HG02678 (cell line): ENCODE results near the gene SCYGR7.
"Not testable (repeated sequence)": the region's sequence is repeated elsewhere in the genome, so short reads cannot be mapped to it uniquely, and the experiment has no call there.

Source experiments
- ATAC-seq: cut with Tn5 transposase; IDR thresholded peaks from one replicate; pipeline ENCODE4 v1.9.1; 2021; ENCODE audit warnings: mild to moderate bottlenecking, moderate library complexity; ENCODE audit not compliant: unreplicated experiment

Gene SCYGR7, protein sequence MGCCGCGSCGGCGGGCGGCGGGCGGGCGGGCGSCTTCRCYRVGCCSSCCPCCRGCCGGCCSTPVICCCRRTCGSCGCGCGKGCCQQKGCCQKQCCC

DNA sequence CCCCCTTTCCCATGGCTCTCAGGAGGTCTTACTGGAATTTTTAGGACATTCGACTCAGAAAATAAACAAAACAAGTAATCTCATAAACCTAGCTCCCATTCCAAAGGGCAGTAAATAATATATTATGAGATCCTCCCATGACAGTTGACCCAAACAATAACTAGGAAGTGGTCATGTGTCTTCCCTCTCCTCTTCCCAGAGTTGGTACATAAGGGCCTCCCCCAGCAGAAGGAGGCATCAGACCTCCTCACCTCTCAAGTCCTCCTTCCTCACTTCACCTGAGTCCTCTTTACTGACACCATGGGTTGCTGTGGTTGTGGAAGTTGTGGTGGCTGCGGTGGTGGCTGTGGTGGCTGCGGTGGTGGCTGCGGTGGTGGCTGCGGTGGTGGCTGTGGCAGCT lies at the start of gene SCYGR7:
Gene SCYGR7, plus strand, starts transcription at position 301 of the 400 bp plus-strand sequence. Its CDS starts 0 bp downstream, at position 301.
- no peak for ATAC-seq

DNA sequence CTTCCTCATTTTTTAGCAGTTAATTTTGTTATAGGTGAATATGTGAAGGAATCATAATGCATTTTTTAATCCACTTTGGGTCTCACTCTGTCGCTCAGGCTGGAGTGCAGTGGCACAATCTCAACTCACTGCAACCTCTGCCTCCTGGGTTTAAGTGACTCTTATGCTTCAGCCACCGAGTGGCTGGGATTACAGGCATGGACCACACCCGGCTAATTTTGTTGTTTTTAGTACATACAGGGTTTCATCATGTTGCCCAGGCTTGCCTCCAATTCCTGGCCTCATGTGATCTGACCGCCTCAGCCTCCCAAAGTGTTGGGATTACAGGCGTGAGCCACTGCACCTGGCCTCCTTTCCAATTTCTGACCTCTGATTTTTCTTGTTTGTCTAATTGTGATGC lies 43.9 kb upstream of the SCYGR7 start:
- no peak for ATAC-seq

DNA sequence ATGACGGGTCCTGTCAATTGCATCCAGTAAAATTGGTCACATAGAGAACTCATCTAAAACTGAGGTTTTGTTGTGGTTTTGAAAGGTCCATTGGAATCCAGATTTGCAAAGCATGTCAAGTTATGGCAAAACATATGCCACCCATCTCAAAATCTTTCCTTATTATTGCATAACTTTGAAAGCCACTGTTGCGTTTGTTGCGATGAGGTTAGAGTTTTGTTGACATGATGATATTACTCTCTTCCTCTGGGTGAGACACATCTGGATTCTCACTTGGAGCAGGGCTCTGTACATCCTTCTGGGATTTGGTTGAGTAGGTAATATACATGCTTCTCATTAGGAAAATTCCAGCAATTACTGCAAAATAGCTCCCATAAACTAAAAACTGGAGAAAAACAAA lies 40.9 kb upstream of the SCYGR7 start:
- ATAC-seq, result no peak

DNA sequence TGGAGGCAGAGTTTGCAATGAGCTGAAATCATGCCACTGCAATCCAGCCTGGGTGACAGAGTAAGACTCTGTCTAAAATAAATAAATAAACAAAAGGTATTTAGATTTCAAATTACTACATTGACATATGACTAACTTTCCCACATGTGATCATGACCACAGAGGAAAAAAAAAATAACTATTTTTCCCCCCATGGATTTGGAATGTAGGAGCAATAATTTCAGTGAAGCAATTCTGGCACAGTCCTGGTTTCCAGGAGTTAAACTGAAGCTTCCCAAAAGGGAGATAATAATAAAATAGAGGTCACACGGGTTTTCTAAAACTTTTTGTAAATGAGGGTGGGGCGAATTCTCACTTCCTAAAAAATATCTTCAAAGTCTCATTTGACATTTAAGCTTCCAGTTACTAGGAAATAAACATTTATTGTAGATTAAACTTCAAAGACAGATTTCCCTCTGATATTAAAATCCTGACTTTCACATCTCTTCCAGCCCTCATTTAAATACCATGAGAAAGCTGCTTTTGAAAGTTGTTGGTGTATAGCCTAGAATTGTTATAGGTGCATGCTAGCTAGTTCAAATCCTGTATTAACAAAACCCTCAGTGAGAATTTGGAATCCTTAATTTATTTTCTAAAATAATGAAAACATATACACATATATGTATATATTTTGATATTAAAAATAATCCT lies 31.0 kb upstream of the SCYGR7 start:
- no peak for ATAC-seq

DNA sequence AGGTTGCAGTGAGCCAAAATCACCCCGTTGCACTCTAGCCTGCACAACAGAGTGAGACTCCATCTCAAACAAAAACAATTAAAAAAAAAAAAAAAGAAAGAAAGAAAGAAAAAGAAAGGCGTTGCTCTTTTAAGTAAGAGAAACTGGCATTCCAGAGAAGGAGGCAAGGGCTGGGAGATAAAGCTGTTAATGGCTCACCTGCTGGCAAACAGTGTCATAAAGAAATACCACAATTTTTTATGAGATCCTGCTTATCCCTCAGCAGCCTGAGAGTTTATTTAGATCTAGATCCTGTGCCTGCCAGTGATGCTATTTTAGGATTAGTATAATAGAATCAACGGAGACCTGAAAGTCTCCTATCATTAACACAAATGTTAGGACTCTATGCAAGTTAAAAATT lies 26.6 kb upstream of the SCYGR7 start:
- ATAC-seq, result no peak

DNA sequence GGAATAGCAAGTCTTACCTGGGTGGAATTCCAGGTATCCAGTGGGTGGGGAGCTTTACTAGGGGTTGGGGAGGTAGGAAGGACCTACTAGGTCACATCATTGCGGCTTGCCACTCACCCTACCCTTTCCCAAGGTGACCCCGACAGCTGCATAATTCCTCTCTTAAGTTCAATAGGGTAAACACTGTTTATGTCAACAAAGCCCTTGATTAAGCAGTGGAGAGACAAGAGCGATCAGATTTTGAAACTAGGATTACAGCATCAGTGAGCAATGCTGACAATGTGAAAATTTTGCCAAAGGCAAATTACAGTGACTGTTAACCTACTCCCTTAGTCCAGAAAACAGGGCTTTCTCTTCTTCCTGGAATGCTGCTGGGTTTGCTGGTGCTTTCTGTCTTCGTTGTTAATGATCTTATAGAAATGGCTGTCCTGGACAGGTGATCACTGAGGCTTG lies 24.8 kb upstream of the SCYGR7 start:
- no peak for ATAC-seq

DNA sequence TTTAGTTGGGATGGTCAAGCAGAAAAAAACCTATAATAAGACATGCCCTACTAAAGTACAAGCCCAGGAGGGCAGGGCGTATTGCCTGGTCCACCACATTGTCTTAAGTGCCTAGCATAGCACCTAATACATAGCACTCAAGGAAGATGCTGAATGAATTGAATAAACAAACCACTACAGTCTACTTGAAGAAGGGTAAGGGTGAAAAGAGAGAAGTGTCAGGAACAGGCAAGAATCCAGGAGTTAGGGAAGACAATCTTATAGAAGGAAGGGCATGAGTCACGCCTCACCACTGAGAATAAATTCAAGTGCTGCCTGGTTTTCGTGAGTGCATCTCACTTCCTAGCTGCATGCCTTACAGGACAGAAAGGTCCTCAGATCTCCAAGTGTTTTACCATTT lies 24.2 kb upstream of the SCYGR7 start:
- ATAC-seq, result no peak

DNA sequence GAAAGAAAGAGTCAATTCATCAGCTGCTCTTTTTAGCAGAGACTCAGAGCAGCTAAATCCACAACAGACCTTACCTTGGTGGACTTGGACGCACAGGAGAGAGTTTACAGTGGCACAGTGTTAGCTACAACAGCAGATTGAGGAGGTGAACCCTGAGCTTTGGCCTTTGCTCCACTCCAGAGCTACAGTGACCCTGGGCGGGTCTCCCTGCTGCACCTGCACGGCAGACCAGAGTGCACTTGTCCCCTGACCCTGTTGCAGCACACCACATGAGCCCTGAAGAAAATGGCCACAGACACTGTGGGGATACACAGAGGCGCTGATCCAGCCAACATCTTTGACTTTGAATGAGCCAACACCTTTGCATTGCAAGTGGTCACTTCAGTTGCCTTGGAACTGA lies 21.3 kb upstream of the SCYGR7 start:
- ATAC-seq, result no peak

DNA sequence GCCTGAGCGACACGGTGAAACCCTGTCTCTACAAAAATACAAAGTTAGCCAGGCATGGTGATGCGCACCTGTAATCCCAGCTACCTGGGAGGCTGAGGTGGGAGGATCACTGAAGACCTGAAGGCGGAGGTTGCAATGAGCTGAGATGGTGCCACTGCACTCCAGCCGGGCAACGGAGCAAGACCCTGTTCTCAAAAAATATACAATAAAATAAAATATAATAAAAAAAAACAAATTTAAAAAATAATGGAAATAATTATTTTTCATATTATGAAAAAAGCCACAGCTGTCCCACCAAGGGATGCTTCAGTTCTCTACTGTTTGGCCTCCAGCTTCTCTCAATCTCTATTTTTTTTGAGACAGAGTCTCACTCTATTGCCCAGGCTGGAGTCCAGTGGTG lies 20.7 kb upstream of the SCYGR7 start:
- no peak for ATAC-seq

DNA sequence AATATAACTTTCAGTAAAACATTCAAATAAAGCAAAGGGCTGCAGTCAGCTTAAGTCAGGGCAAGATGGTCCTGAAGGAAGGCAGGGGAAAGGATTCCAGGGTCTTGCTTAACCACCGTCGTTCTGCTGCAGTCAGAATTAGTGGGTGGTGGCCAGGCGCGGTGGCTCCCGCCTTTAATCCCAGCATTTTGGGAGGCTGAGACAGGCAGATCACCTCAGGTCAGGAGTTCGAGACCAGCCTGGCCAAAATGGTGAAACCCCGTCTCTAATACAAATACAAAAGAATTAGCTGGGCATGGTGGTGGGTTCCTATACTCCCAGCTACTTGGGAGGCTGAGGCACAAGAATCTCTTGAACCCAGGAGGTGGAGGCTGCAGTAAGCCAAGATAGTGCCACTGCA lies 17.1 kb upstream of the SCYGR7 start:
- ATAC-seq, result no peak

DNA sequence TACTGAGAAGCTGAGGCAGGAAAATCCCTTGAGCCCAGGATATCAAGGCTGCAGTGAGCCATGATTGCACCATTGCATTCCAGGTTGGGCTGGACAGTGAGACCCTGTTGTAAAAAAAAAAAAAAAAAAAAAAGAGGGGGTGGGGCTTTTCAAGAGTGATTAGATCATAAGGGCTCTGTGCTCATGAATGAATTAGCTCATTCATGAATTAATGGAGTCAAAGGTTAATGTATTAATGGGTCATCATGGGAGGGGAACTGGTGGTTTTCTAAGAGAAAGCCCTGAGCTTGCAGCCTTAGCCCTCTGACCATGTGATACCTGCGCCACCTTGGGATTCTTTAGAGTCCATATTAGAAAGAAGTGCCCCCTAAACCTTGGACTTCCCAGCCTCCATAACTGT lies 14.8 kb upstream of the SCYGR7 start:
- no peak for ATAC-seq

DNA sequence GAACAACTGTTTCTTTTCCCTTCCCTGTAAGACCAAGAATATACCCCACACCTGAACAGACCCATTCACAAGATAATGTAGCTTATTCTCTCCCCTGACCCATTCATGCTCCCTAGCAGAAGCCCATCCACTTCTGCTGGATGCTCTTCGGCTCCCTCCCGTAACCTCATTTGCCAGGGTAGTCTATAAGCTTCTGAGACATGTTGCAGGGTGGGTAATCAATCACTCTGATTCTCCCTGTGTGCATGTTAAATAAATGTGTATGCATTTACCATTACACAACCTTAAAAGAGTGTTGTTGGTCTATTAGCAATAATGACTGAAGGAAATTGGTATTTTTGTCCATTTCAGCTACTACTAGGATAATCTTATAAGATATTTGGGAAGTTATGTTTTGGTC lies 11.6 kb upstream of the SCYGR7 start:
- ATAC-seq, result no peak

DNA sequence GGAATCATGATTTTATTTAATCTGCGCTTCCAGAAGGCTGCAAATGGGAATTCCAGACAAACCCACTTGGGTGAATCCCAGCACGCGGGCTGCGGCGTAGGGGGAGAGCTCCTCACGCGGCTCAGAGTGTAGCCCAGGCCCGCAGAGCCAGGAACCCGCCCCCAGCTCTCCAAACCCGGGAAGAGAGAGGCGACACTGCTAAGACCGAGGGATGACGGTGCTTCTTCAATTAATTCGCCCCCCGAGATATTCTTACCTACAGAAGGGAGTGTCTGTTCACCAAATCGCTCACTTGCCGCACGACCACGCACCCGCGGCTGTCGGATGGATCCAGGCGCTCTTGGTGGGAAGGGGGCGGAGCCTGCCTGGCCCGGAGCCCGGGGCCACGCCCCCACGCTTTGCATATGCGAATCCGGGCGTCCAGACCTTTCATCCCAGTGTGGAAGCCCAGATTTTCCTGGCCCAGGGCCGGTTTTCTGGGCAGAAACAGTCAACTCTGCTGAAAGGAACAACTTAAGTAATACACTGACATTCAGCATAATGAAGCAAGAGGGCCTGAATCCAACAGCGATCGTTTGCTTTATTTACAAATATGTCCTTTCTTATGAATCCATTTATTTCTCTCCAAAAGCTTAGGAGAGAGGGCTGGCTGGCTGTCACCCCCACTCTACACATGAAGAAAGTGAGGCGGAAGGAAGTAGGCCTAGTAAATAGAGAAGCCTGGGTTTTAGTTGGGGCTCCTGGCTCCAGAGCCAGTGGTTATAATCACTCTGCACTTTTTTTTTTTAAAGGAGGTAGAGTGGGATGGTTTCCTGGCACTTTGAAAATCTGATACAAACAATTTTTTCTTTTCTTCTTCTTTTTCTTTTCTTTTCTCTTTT lies 10.2 kb upstream of the SCYGR7 start, which contains the start of gene SLC19A3:
Gene SLC19A3, minus strand, starts transcription at position 342 of the 881 bp plus-strand sequence. CDS start 15,710 bp downstream, outside the sequence.
- ATAC-seq, result no peak

DNA sequence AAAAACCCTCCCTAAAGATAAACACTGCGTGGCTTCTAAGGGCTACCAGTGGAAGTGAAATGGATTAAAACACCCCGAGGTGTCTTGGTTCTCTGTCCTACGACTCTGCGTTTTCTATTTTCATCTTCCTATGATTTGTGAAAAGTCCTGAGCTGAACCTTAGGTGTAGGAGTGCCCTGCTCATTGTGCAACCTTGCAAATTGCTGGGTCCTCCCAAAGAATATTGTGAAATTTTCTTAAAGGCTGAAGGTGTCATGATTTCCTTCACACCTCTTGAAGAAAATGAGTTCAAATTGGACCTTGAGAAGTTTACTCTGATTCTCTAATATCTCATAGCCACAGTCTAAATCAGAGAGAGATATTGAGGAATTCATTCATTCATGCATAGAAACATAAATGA lies 8.5 kb upstream of the SCYGR7 start:
- ATAC-seq, result no peak

DNA sequence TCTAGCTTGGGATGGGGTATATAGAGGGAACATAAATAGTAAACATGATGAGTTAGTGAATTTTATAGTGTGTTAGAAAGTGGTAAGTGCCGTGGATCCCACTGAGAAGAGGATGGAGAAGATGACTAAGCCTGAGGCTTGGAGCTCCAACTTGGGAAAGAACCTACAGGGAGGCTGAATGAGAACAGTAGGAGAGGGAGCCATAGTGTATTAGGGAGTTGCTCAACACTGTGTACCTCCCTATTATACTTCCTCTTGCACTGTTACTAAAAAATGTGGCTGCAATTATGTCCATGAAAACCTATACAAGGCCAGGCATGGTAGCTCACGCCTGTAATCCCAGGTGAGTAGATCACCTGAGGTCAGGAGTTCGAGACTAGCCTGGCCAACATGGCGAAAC lies 7.5 kb upstream of the SCYGR7 start:
- no peak for ATAC-seq

DNA sequence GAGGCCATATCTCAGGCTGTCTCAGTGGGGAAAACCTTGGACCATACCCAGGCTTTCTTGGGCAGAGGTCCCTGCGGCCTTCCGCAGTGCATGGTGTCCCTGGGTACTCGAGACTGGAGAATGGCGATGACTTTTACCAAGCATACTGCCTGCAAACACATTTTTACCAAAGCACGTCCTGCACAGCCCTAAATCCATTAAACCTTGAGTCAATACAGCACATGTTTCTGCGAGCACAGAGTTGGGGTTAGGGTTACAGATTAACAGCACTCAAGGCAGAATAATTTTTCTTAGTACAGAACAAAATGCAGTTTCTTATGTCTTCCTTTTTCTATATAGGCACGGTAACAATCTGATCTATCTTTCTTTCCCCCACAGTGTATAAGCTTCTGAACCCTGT lies 5.3 kb upstream of the SCYGR7 start:
- not testable (repeated sequence) for ATAC-seq

DNA sequence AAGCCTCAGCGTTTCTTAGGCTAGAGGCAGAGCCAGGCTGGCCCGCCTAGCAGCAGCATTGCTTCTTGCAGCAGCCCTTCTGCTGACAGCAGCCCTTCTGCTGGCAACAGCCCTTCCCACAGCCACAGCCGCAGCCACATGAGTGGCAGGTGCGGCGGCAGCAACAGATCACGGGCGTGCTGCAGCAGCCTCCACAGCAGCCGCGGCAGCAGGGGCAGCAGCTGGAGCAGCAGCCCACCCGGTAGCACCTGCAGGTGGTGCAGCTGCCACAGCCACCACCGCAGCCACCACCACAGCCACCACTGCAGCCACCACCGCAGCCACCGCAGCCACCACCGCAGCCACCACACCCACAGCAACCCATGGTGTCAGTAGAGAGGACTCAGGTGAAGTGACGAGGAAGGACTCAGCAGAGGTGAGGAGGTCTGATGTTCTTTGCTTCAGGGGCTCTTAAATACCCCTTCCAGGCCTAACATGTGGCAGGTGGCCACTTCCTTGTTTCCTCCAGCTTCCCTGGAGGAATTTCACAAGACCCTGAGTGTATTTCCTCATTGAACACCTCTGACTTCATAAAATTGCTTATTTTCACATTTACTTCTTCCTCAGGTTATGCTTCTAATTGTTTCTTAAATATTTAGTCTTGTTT lies 3.6 kb upstream of the SCYGR7 start, which contains the start of gene SCYGR6:
Gene SCYGR6, minus strand, starts transcription at position 364 of the 646 bp plus-strand sequence. Its CDS starts 0 bp downstream, at position 364.
- ATAC-seq, result no peak

DNA sequence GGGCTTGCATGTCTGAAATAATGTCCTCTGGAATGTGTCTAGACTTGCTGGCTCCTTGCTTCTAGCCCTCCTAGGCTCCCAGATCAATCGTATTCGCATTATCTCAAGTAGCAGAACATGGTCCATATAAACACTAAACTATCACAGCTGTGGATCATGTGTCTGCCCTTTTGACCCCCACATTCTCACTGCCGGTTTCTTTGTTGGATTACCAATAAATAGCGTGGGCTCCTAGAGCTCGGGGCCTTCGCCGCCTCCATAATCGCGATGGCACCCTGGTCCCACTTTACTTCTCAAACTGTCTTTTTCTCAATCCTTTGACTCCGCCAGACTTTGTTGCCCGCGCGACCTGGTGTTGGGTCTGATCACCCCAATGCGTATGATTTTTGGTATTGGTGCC lies 11.2 kb downstream of the SCYGR7 start:
- ATAC-seq, result no peak

DNA sequence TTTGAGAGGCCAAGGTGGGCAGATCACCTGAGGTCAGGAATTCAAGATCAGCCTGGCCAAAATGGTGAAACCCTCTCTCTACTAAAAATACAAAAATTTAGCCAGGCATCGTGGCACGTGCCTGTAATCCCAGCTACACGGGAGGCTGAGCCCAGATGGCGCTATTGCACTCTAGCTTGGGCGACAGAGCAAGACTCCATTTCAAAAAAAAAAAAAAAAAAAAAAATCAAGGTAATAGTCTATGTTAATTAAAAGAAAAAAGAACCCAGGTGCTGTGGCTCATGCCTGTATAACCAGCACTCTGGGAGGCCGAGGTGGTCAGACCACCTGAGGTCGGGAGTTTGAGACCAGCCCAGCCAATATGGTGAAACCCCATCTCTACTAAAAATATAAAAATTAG lies 12.6 kb downstream of the SCYGR7 start:
- not testable (repeated sequence) for ATAC-seq

DNA sequence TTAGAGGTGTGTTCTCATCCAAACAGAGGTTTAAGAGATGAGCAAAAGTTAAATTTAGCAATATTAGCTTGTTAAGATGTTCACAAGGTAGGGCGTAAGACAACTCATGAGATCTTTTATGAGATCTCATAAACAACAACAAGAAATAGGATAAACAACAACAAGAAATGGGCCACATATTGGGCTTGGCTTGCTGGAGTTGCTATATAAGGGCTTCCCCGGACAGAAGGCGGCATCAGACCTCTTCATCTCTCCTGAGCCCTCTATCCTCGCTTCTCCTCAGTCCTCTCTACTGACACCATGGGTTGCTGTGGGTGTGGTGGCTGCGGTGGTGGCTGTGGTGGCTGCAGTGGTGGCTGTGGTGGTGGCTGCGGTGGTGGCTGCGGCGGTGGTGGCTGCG lies 17.5 kb downstream of the SCYGR7 start, which contains the start of gene SCYGR8:
Gene SCYGR8, plus strand, starts transcription at position 301 of the 400 bp plus-strand sequence. Its CDS starts 0 bp downstream, at position 301.
- ATAC-seq, result no peak

DNA sequence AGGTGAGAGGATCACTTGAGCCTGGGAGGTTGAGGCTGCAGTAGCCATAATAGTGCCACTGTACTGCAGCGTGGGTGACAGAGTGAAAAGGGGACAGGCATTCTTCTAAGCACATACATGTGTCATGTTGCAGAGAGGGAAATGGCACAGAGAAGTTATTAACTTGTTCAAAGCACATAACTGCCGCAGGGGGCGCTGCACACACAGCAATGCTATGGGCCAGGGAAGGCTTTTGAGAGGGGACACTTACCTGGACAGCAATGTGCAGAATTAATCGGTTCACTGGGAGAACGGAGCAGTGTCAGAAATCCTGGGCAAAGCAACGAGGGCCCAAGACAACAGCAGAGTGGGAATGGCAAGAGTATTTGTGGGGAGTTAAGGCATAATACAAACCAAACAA lies 19.9 kb downstream of the SCYGR7 start:
- no peak for ATAC-seq
